H1 (cell line): ENCODE measurements around the gene NFX1. TPM values are rescaled to one million over a fixed set of nuclear protein-coding genes. Genes with fewer than 3 reads are reported as not detected.

Experiments
- CTCF ChIA-PET: fragments of 300-600 bp; sonication (Branson Sonifier 250); formaldehyde crosslinking; loops from one replicate; lab custom pipeline; 2021; ENCODE audit not compliant: partially characterized antibody; lab: Charles Lee
- POLR2A ChIA-PET: fragments of 300-600 bp; sonication (Branson Sonifier 250); formaldehyde crosslinking; loops from one replicate; lab custom pipeline; 2021; ENCODE audit warnings: inconsistent platforms; ENCODE audit not compliant: partially characterized antibody; lab: Charles Lee
- DNase-seq, 2 experiments: peaks; one replicate each; pipeline versions ENCODE4 v3.0.0 to v3.0.0-alpha.2; 2010 to 2022; ENCODE audit warnings: low spot score in 2 of 2, low read depth in 1 of 2, mixed read lengths in 1 of 2
- FAIRE-seq: peaks from 2 replicates; lab custom pipeline; 2011; peaks lifted over from hg19 to GRCh38; lab: Jason Lieb, UNC
- H2AFZ ChIP-seq: 2 replicates; pipeline ENCODE4 v1.8.1; 2012; ENCODE audit warnings: low read length, inconsistent platforms
- H2AK5ac ChIP-seq: 2 replicates; pipeline ENCODE4 v1.6.1; 2013; ENCODE audit warnings: low read depth, low read length
- H2BK120ac ChIP-seq: replicated peaks from 2 replicates; pipeline ENCODE3; 2013; ENCODE audit warnings: low read depth, low read length, inconsistent platforms
- H2BK12ac ChIP-seq: 2 replicates; pipeline ENCODE4 v1.6.1; 2013; ENCODE audit warnings: low read depth, low read length
- H2BK15ac ChIP-seq: 2 replicates; pipeline ENCODE4 v1.6.1; 2013; ENCODE audit warnings: low read length
- H2BK20ac ChIP-seq: 2 replicates; pipeline ENCODE4 v1.6.1; 2013; ENCODE audit warnings: low read length
- H2BK5ac ChIP-seq: 2 replicates; pipeline ENCODE4 v1.6.1; 2013; ENCODE audit warnings: low read depth, low read length
- H3K14ac ChIP-seq: 2 replicates; pipeline ENCODE4 v1.6.1; 2013; ENCODE audit warnings: inconsistent platforms; ENCODE audit not compliant: insufficient read length
- H3K18ac ChIP-seq: 2 replicates; pipeline ENCODE4 v1.6.1; 2013; ENCODE audit warnings: low read length; ENCODE audit errors: extremely low read depth
- H3K23ac ChIP-seq: 2 replicates; pipeline ENCODE4 v1.6.1; 2013; ENCODE audit warnings: inconsistent platforms; ENCODE audit not compliant: insufficient read length
- H3K23me2 ChIP-seq: 2 replicates; pipeline ENCODE4 v1.6.1; 2013; ENCODE audit warnings: low read depth, low read length
- H3K27ac ChIP-seq: 2 replicates; pipeline ENCODE4 v1.6.1; 2011; ENCODE audit warnings: low read depth, low read length, inconsistent platforms
- H3K27me3 ChIP-seq, 4 experiments: replicated peaks in 1 of 4; 1 replicate in 1 of 4; 2 replicates in 3 of 4; pipeline versions ENCODE4 v1.6.1 to v1.8.1; 2011 to 2013; ENCODE audit warnings: low read length in 3 of 4, mild to moderate bottlenecking in 3 of 4, inconsistent platforms in 2 of 4, mixed read lengths in 2 of 4, moderate library complexity in 1 of 4; ENCODE audit not compliant: control insufficient read depth in 3 of 4, insufficient read depth in 3 of 4; ENCODE audit errors: extremely low read depth in 1 of 4
- H3K36me3 ChIP-seq, 4 experiments: 2 replicates each; pipeline versions ENCODE4 v1.6.1 to v1.8.1; 2011 to 2013; ENCODE audit warnings: mild to moderate bottlenecking in 4 of 4, low read length in 3 of 4, moderate library complexity in 2 of 4, control low read depth in 1 of 4, inconsistent platforms in 1 of 4; ENCODE audit not compliant: insufficient read depth in 4 of 4, control insufficient read depth in 2 of 4
- H3K4ac ChIP-seq: replicated peaks from 2 replicates; pipeline ENCODE3; 2013; ENCODE audit warnings: low read length, low read depth, mixed read lengths, inconsistent platforms; ENCODE audit not compliant: insufficient read length
- H3K4me1 ChIP-seq, 4 experiments: replicated peaks in 1 of 4; 1 replicate in 1 of 4; 2 replicates in 3 of 4; pipeline versions ENCODE4 v1.6.1 to v1.8.1; 2011 to 2013; ENCODE audit warnings: low read length in 3 of 4, inconsistent platforms in 2 of 4, mixed read lengths in 1 of 4; ENCODE audit not compliant: insufficient read depth in 4 of 4, control insufficient read depth in 3 of 4
- H3K4me2 ChIP-seq, 2 experiments: 2 replicates each; pipeline versions ENCODE4 v1.6.1 to v1.8.1; 2011 to 2013; ENCODE audit warnings: low read depth in 2 of 2, low read length in 2 of 2, control low read depth in 1 of 2, inconsistent platforms in 1 of 2, mild to moderate bottlenecking in 1 of 2; ENCODE audit not compliant: insufficient read depth in 1 of 2
- H3K4me3 ChIP-seq, 4 experiments: fragments of 200-600, 300-600 bp in 1 of 4; sonication (generic), shearing (Covaris generic), sonication (Bioruptor Twin) in 1 of 4; 2 replicates each; pipeline versions ENCODE4 v1.5.1 to v1.8.1; 2011 to 2016; ENCODE audit warnings: low read length in 4 of 4, low read depth in 3 of 4, control low read depth in 2 of 4, inconsistent platforms in 2 of 4, mild to moderate bottlenecking in 2 of 4, mixed read lengths in 1 of 4, moderate library complexity in 1 of 4; ENCODE audit not compliant: insufficient read depth in 2 of 4; ENCODE audit errors: extremely low read depth in 1 of 4
- H3K56ac ChIP-seq: replicated peaks from 2 replicates; pipeline ENCODE3; 2013; ENCODE audit warnings: low read depth, mild to moderate bottlenecking, mixed read lengths, low read length, inconsistent platforms; ENCODE audit not compliant: insufficient read length
- H3K79me1 ChIP-seq: 2 replicates; pipeline ENCODE4 v1.6.1; 2013; ENCODE audit warnings: low read depth, low read length, control low read depth
- H3K79me2 ChIP-seq, 2 experiments: 2 replicates each; pipeline versions ENCODE4 v1.6.1 to v1.8.1; 2012 to 2013; ENCODE audit warnings: low read length in 2 of 2, mild to moderate bottlenecking in 2 of 2, inconsistent platforms in 1 of 2; ENCODE audit not compliant: insufficient read depth in 2 of 2, control insufficient read depth in 1 of 2
- H3K9ac ChIP-seq, 4 experiments: replicated peaks in 1 of 4; 1 replicate in 1 of 4; 2 replicates in 3 of 4; pipeline versions ENCODE4 v1.6.1 to v1.8.1; 2011 to 2013; ENCODE audit warnings: low read depth in 3 of 4, low read length in 3 of 4, control low read depth in 2 of 4, mild to moderate bottlenecking in 2 of 4, moderate library complexity in 2 of 4, inconsistent platforms in 1 of 4; ENCODE audit errors: extremely low read depth in 1 of 4
- H3K9me3 ChIP-seq, 2 experiments: 2 replicates each; pipeline versions ENCODE4 v1.6.1 to v1.8.1; 2012 to 2013; ENCODE audit warnings: mild to moderate bottlenecking in 2 of 2, moderate library complexity in 2 of 2, control low read depth in 1 of 2, inconsistent platforms in 1 of 2, low read depth in 1 of 2, low read length in 1 of 2, mixed read lengths in 1 of 2; ENCODE audit not compliant: insufficient read depth in 2 of 2
- H4K20me1 ChIP-seq, 2 experiments: replicated peaks in 1 of 2; 2 replicates each; pipeline versions ENCODE3 to v1.8.1; 2011 to 2013; ENCODE audit warnings: inconsistent platforms in 2 of 2, low read length in 2 of 2, mild to moderate bottlenecking in 1 of 2; ENCODE audit not compliant: insufficient read depth in 2 of 2, control insufficient read depth in 1 of 2
- H4K5ac ChIP-seq: 2 replicates; pipeline ENCODE4 v1.6.1; 2013; ENCODE audit warnings: low read length, low read depth, mixed read lengths, inconsistent platforms; ENCODE audit not compliant: insufficient read length
- H4K8ac ChIP-seq: 2 replicates; pipeline ENCODE4 v1.8.0; 2013; ENCODE audit warnings: mild to moderate bottlenecking, moderate library complexity, low read length, inconsistent platforms; ENCODE audit not compliant: insufficient read depth; ENCODE audit errors: extremely low read depth
- H4K91ac ChIP-seq: replicated peaks from 2 replicates; pipeline ENCODE3; 2013; ENCODE audit warnings: low read length, mixed read lengths, inconsistent platforms; ENCODE audit not compliant: insufficient read length
- CREB1 ChIP-seq: IDR thresholded peaks from 2 replicates; pipeline ENCODE4 v1.6.1; 2012; ENCODE audit warnings: inconsistent platforms
- KDM4A ChIP-seq: IDR thresholded peaks from one replicate; pipeline ENCODE4 v1.7.1; 2012; ENCODE audit warnings: low read depth, mild to moderate bottlenecking, moderate library complexity, low read length, inconsistent platforms; ENCODE audit not compliant: severe bottlenecking
- WGBS, 2 experiments: shearing (Covaris generic) in 1 of 2; methylation state at CpG; one replicate each; pipeline versions ENCODE4 v1.1.6 to v1.1.7; 2013 to 2015; ENCODE audit warnings: low lambda C conversion rate in 2 of 2, mixed read lengths in 2 of 2, inconsistent platforms in 1 of 2, low coverage in 1 of 2, missing lambda C conversion rate in 1 of 2; ENCODE audit not compliant: insufficient replicate concordance in 2 of 2, insufficient coverage in 1 of 2, insufficient read length in 1 of 2; ENCODE audit errors: extremely low coverage in 1 of 2, missing lambda C conversion rate in 1 of 2; 5-methylcytosine and 5-hydroxymethylcytosine counted together
- polyA plus RNA-seq, 7 experiments: library from polyadenylated mRNA; depleted of rRNA in 3 of 7; stranded (reverse) in 5 of 7; unstranded in 2 of 7; fragments of >200 nt in 5 of 7; fragments of 200-250 nt in 2 of 7; gene quantifications; 1 replicate in 5 of 7; 2 replicates in 1 of 7; 4 replicates in 1 of 7; pipeline versions ENCODE4 v1.2.1 to v1.2.3, GENCODE V29; 2011 to 2013; ENCODE audit warnings: missing spikeins in 2 of 7, mixed read lengths in 2 of 7
- total RNA-seq: library from RNA; stranded (reverse); fragmentation: NEBNext Ultra II Directional; extraction: Animal tissue kit (Norgen Biotek cat#: 25700); gene quantifications from 2 replicates; pipeline ENCODE4 v1.2.1, GENCODE V29; 2021
- TF ChIP-seq, protein P1 (sequence below), 3 experiments: IDR thresholded peaks; 1 replicate in 2 of 3; 2 replicates in 1 of 3; pipeline versions ENCODE4 v1.5.1 to v1.6.1; 2011; ENCODE audit warnings: low read length in 3 of 3, mild to moderate bottlenecking in 3 of 3, inconsistent platforms in 2 of 3, low read depth in 1 of 3, moderate library complexity in 1 of 3; ENCODE audit not compliant: insufficient read depth in 1 of 3; ENCODE audit errors: control extremely low read depth in 1 of 3

NFX1 gene
- total and polyA plus RNA-seq, 2 of the 8 experiments (the other 6 are each of a cell fraction or from before 2014, with no cell fraction given), result 19.4 to 28.4 TPM

DNA sequence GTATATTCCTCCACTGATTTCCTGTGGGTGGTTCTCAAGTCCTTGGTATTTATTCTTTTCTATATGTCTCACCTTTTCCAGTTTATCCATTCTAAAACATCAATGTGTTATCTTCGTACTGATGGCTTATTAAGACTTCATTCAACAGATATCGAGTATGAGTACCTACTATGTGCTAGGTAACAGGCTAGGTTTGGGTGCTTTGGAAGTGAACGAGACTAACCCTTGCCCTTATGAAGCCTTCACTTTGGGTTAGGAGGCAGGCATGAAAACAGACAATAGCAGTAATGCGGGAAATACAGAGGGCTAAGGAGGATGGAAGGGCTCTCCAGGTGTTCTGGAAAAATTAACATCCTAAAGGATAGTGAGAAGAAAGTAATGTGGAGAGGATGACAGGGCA is 58.7 kb downstream of the NFX1 start:
- Histone ChIP-seq H2BK15ac (no peak overlapping the region), H4K8ac (no peak overlapping the region), H3K4me3 (no peak overlapping the region), H2BK5ac (no peak overlapping the region)
- no peak for FAIRE-seq
- 87% methylated on average over 4 of the region's 4 CpGs; no CpG with 5 or more reads in 1 of the 2 experiments for WGBS, 2 experiments
- TF ChIP-seq CREB1 (no peak), KDM4A (no peak)
- TF ChIP-seq, protein P1, sequence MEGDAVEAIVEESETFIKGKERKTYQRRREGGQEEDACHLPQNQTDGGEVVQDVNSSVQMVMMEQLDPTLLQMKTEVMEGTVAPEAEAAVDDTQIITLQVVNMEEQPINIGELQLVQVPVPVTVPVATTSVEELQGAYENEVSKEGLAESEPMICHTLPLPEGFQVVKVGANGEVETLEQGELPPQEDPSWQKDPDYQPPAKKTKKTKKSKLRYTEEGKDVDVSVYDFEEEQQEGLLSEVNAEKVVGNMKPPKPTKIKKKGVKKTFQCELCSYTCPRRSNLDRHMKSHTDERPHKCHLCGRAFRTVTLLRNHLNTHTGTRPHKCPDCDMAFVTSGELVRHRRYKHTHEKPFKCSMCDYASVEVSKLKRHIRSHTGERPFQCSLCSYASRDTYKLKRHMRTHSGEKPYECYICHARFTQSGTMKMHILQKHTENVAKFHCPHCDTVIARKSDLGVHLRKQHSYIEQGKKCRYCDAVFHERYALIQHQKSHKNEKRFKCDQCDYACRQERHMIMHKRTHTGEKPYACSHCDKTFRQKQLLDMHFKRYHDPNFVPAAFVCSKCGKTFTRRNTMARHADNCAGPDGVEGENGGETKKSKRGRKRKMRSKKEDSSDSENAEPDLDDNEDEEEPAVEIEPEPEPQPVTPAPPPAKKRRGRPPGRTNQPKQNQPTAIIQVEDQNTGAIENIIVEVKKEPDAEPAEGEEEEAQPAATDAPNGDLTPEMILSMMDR (IDR thresholded peaks at IDR 0.05; ENCODE audit: control extremely low read depth in 1 of 3, insufficient read depth in 1 of 3, low read depth in 1 of 3, low read length in 3 of 3), result no peak
- TF ChIP-seq, all 59 proteins: peak for 0
- H4K5ac ChIP-seq, result no peak overlapping the region
- H3K27ac ChIP-seq, result no peak overlapping the region
- H3K36me3 ChIP-seq, result peaks cover 10 to 36% (median 25%) of the 10 kb centered on the region in 4 experiments
- peaks cover under 1 to 2% of the 10 kb centered on the region in 2 experiments for H4K20me1 ChIP-seq
- H3K23ac ChIP-seq, result no peak overlapping the region
- H3K56ac ChIP-seq, result no peak overlapping the region
- H2BK12ac ChIP-seq, result no peak overlapping the region
- H2AK5ac ChIP-seq, result no peak overlapping the region
- H2AFZ ChIP-seq, result no peak overlapping the region
- no peaks in the 10 kb centered on the region for H3K23me2 ChIP-seq
- no peak overlapping the region for H3K14ac ChIP-seq
- peak overlapping the region in 1 of 4 experiments; percentile 11; a peak in 1 of 7 replicates for H3K9ac ChIP-seq
- no peak overlapping the region for H2BK20ac ChIP-seq
- peak in 1 of 2 experiments; percentile 10 for DNase-seq
- POLR2A ChIA-PET, result interaction anchor here (0.6 to 0.9 kb wide), 2 partner anchors 22 to 1932 kb away, joined by 3 read pairs; no protein-coding TSS in a partner anchor
- no peak overlapping the region for H4K91ac ChIP-seq
- H3K9me3 ChIP-seq, result no peaks in the 10 kb centered on the region
- H2BK120ac ChIP-seq, result no peak overlapping the region
- H3K18ac ChIP-seq, result no peak overlapping the region
- no peaks in the 10 kb centered on the region for H3K79me1 ChIP-seq
- no peak overlapping the region for H3K4me2 ChIP-seq
- no peaks in the 10 kb centered on the region for H3K79me2 ChIP-seq
- H3K4me1 ChIP-seq, result no peaks in the 10 kb centered on the region
- no peaks in the 10 kb centered on the region for H3K27me3 ChIP-seq
- no peak overlapping the region for H3K4ac ChIP-seq
- CTCF ChIA-PET, result no interaction called here
